Ectodermal cell (in vitro differentiated cells): ENCODE data around the gene RAB30.
A peak's percentile ranks its signal among the peaks of the same experiment; 100 is the strongest.
"Not testable (repeated sequence)": the region's sequence is repeated elsewhere in the genome, so short reads cannot be mapped to it uniquely, and the experiment has no call there.

Experiments used
- H3K27ac ChIP-seq: 2 replicates; pipeline ENCODE4 v1.7.0; 2013; ENCODE audit warnings: mild to moderate bottlenecking, low read depth, low read length; ENCODE audit not compliant: insufficient read depth, poor library complexity, severe bottlenecking
- H3K27me3 ChIP-seq: 2 replicates; pipeline ENCODE4 v1.7.0; 2013; ENCODE audit warnings: mild to moderate bottlenecking, low read length; ENCODE audit not compliant: insufficient read depth, control insufficient read depth, poor library complexity, severe bottlenecking
- H3K36me3 ChIP-seq: one replicate; pipeline ENCODE4 v1.7.0; 2013; ENCODE audit warnings: low read length; ENCODE audit not compliant: control insufficient read depth, insufficient read depth
- H3K4me1 ChIP-seq: one replicate; pipeline ENCODE4 v1.7.0; 2013; ENCODE audit warnings: low read length; ENCODE audit not compliant: control insufficient read depth, insufficient read depth
- H3K4me3 ChIP-seq: 2 replicates; pipeline ENCODE4 v1.7.0; 2013; ENCODE audit warnings: low read depth, low read length, control low read depth; ENCODE audit not compliant: insufficient read depth
- H3K9me3 ChIP-seq: 2 replicates; pipeline ENCODE4 v1.7.0; 2013; ENCODE audit warnings: mild to moderate bottlenecking, low read length, moderate library complexity; ENCODE audit not compliant: control insufficient read depth
- WGBS, 2 experiments: methylation state at CpG; one replicate each; pipeline ENCODE4 v1.1.7; 2013; ENCODE audit warnings: missing lambda C conversion rate in 2 of 2; 5-methylcytosine and 5-hydroxymethylcytosine counted together

Gene RAB30

GRCh38 chr11:83011333-83012167 is 60.1 kb downstream of the RAB30 start:
- Histone ChIP-seq H3K36me3 (no peaks in the 10 kb centered on the region), H3K9me3 (no peaks in the 10 kb centered on the region), H3K4me3 (no peak overlapping the region), H3K4me1 (peaks cover 9% of the 10 kb centered on the region), H3K27me3 (no peaks in the 10 kb centered on the region), H3K27ac (no peak overlapping the region)
- 85 to 93% methylated on average over 2 of the region's 2 CpGs for WGBS, 2 experiments

GRCh38 chr11:83009999-83010398 is 61.7 kb downstream of the RAB30 start:
- H3K4me3 ChIP-seq, result no peak overlapping the region
- H3K4me1 ChIP-seq, result peaks cover 9% of the 10 kb centered on the region
- no peaks in the 10 kb centered on the region for H3K27me3 ChIP-seq
- no peak overlapping the region for H3K27ac ChIP-seq
- H3K9me3 ChIP-seq, result no peaks in the 10 kb centered on the region
- H3K36me3 ChIP-seq, result no peaks in the 10 kb centered on the region
- WGBS, 2 experiments, result 92 to 100% methylated on average over 2 of the region's 2 CpGs

GRCh38 chr11:83009136-83009535 is 62.6 kb downstream of the RAB30 start:
- not testable (repeated sequence) for H3K36me3 ChIP-seq, H3K27ac ChIP-seq, H3K27me3 ChIP-seq, H3K4me3 ChIP-seq, H3K9me3 ChIP-seq, H3K4me1 ChIP-seq
- 90 to 95% methylated on average over 10 of the region's 10 CpGs for WGBS, 2 experiments

GRCh38 chr11:83008581-83008923 is 63.1 kb downstream of the RAB30 start:
- WGBS, 2 experiments, result 89 to 92% methylated on average over 2 of the region's 2 CpGs
- Histone ChIP-seq H3K9me3 (no peaks in the 10 kb centered on the region), H3K27ac (no peak overlapping the region), H3K27me3 (no peaks in the 10 kb centered on the region), H3K36me3 (no peaks in the 10 kb centered on the region), H3K4me3 (no peak overlapping the region), H3K4me1 (peaks cover 9% of the 10 kb centered on the region)

- Histone ChIP-seq H3K27ac (peak overlapping the region; percentile 19), H3K36me3 (no peaks in the 10 kb centered on the region), H3K9me3 (no peaks in the 10 kb centered on the region), H3K4me3 (no peak overlapping the region), H3K27me3 (no peaks in the 10 kb centered on the region), H3K4me1 (peaks cover 9% of the 10 kb centered on the region)
- 44% methylated on average over 6 of the region's 6 CpGs for WGBS, 2 experiments
Observed at GRCh38 chr11:83007909-83008580, 63.7 kb downstream of the RAB30 start.

- WGBS, 2 experiments, result 82 to 84% methylated on average over 5 of the region's 5 CpGs
- no peak overlapping the region for H3K27ac ChIP-seq
Observed at GRCh38 chr11:83007477-83007876, 64.2 kb downstream of the RAB30 start.

GRCh38 chr11:83006877-83007330 is 64.8 kb downstream of the RAB30 start:
- WGBS, 2 experiments, result 98 to 100% methylated on average over 1 of the region's 1 CpG
- Histone ChIP-seq H3K36me3 (no peaks in the 10 kb centered on the region), H3K27ac (no peak overlapping the region), H3K4me3 (no peak overlapping the region), H3K27me3 (no peaks in the 10 kb centered on the region), H3K9me3 (no peaks in the 10 kb centered on the region), H3K4me1 (peaks cover 8% of the 10 kb centered on the region)

More at GRCh38 chr11:83007477-83007876, 64.2 kb downstream of the RAB30 start:
- no peaks in the 10 kb centered on the region for H3K9me3 ChIP-seq
- no peaks in the 10 kb centered on the region for H3K27me3 ChIP-seq
- peaks cover 9% of the 10 kb centered on the region for H3K4me1 ChIP-seq
- no peaks in the 10 kb centered on the region for H3K36me3 ChIP-seq
- H3K4me3 ChIP-seq, result no peak overlapping the region

- H3K4me3 ChIP-seq, result no peak overlapping the region
- H3K36me3 ChIP-seq, result no peaks in the 10 kb centered on the region
- 87 to 98% methylated on average over 2 of the region's 2 CpGs for WGBS, 2 experiments
- H3K27ac ChIP-seq, result no peak overlapping the region
- peaks cover 7% of the 10 kb centered on the region for H3K4me1 ChIP-seq
- H3K9me3 ChIP-seq, result no peaks in the 10 kb centered on the region
- H3K27me3 ChIP-seq, result no peaks in the 10 kb centered on the region
Observed at GRCh38 chr11:83004746-83005556, 66.7 kb downstream of the RAB30 start.

- Histone ChIP-seq H3K9me3 (no peaks in the 10 kb centered on the region), H3K36me3 (no peaks in the 10 kb centered on the region)
Observed at GRCh38 chr11:83002522-83002921, 69.2 kb downstream of the RAB30 start.

GRCh38 chr11:83002053-83002452 is 69.6 kb downstream of the RAB30 start:
- H3K9me3 ChIP-seq, result no peaks in the 10 kb centered on the region
- no peak overlapping the region for H3K27ac ChIP-seq
- no peaks in the 10 kb centered on the region for H3K36me3 ChIP-seq
- H3K4me3 ChIP-seq, result no peak overlapping the region
- no peaks in the 10 kb centered on the region for H3K4me1 ChIP-seq
- 59 to 75% methylated on average over 3 of the region's 3 CpGs for WGBS, 2 experiments
- H3K27me3 ChIP-seq, result no peaks in the 10 kb centered on the region

More at GRCh38 chr11:83002522-83002921, 69.2 kb downstream of the RAB30 start:
- no peak overlapping the region for H3K4me3 ChIP-seq
- no peaks in the 10 kb centered on the region for H3K27me3 ChIP-seq
- H3K4me1 ChIP-seq, result no peaks in the 10 kb centered on the region
- H3K27ac ChIP-seq, result no peak overlapping the region
- 95 to 99% methylated on average over 3 of the region's 3 CpGs for WGBS, 2 experiments
